GM21528 (cell line): Measurements from ENCODE around the gene DYSF.

Experiments used
- ATAC-seq: cut with Tn5 transposase; IDR thresholded peaks from one replicate; pipeline ENCODE4 v1.9.1; 2021; ENCODE audit warnings: mild to moderate bottlenecking, moderate library complexity; ENCODE audit not compliant: unreplicated experiment, low FRiP score

The DYSF gene

GRCh38 chr2:71496156-71496770, 42.9 kb downstream of the DYSF start:
- no peak for ATAC-seq

- ATAC-seq, result no peak
These were observed 44.9 kb downstream of the DYSF start for GRCh38 chr2:71498261-71498701.

GRCh38 chr2:71499691-71500090, 46.3 kb downstream of the DYSF start:
- no peak for ATAC-seq

GRCh38 chr2:71500426-71501079, 47.2 kb downstream of the DYSF start:
- ATAC-seq, result no peak

- no peak for ATAC-seq
These were observed 49.8 kb downstream of the DYSF start for GRCh38 chr2:71502941-71503738.

- no peak for ATAC-seq
These were observed 50.5 kb downstream of the DYSF start for GRCh38 chr2:71503837-71504236.

GRCh38 chr2:71504611-71505010, 51.2 kb downstream of the DYSF start:
- ATAC-seq, result no peak

GRCh38 chr2:71505086-71505769, 51.9 kb downstream of the DYSF start:
- no peak for ATAC-seq

- no peak for ATAC-seq
These were observed 52.4 kb downstream of the DYSF start for GRCh38 chr2:71505770-71506140.

GRCh38 chr2:71506222-71507153, 53.1 kb downstream of the DYSF start:
- no peak for ATAC-seq

- no peak for ATAC-seq
These were observed 54.1 kb downstream of the DYSF start for GRCh38 chr2:71507476-71507875.

GRCh38 chr2:71510196-71510807, 56.9 kb downstream of the DYSF start:
- no peak for ATAC-seq

- no peak for ATAC-seq
These were observed 57.6 kb downstream of the DYSF start for GRCh38 chr2:71510938-71511337.

- ATAC-seq, result no peak
These were observed 58.4 kb downstream of the DYSF start for GRCh38 chr2:71511776-71512175.

GRCh38 chr2:71512386-71512785, 59.0 kb downstream of the DYSF start:
- no peak for ATAC-seq

GRCh38 chr2:71513096-71513495, 59.7 kb downstream of the DYSF start:
- no peak for ATAC-seq

GRCh38 chr2:71513721-71514120, 60.4 kb downstream of the DYSF start:
- ATAC-seq, result no peak

- ATAC-seq, result no peak
These were observed 63.0 kb downstream of the DYSF start for GRCh38 chr2:71516253-71516888.

GRCh38 chr2:71517851-71518250, 64.5 kb downstream of the DYSF start:
- ATAC-seq, result no peak
